Measurements from ENCODE around the gene PLIN5. TPM values are rescaled to one million over a fixed set of nuclear protein-coding genes. Genes with fewer than 3 reads are reported as not detected.
A peak's percentile ranks its signal among the peaks of the same experiment; 100 is the strongest.

Gene PLIN5
- total and polyA plus RNA-seq, 2 of the 8 experiments (the other 6 are each of a cell fraction or from before 2014, with no cell fraction given): 2.0 to 2.5 TPM

- H3K36me3 ChIP-seq (ENCODE audit: control insufficient read depth in 2 of 4, insufficient read depth in 4 of 4, low read length in 3 of 4): no peaks in the 10 kb centered on the region
- H3K79me2 ChIP-seq (ENCODE audit: control insufficient read depth in 1 of 2, insufficient read depth in 2 of 2, low read length in 2 of 2): no peaks in the 10 kb centered on the region
- 90% methylated on average over 15 of the region's 15 CpGs; no CpG with 5 or more reads in 1 of the 2 experiments for WGBS, 2 experiments (ENCODE audit: extremely low coverage in 1 of 2, insufficient coverage in 1 of 2, insufficient read length in 1 of 2, insufficient replicate concordance in 2 of 2, low coverage in 1 of 2, low lambda C conversion rate in 2 of 2, missing lambda C conversion rate in 1 of 2)
- no peak overlapping the region for H3K4me2 ChIP-seq (ENCODE audit: insufficient read depth in 1 of 2, low read depth in 2 of 2, low read length in 2 of 2)
- H3K18ac ChIP-seq (ENCODE audit: extremely low read depth, low read length): no peak overlapping the region
- H2BK15ac ChIP-seq (ENCODE audit: low read length): no peak overlapping the region
- no peak overlapping the region for H3K14ac ChIP-seq (ENCODE audit: insufficient read length)
- no peak overlapping the region for H3K27ac ChIP-seq (ENCODE audit: low read depth, low read length)
- H3K23ac ChIP-seq (ENCODE audit: insufficient read length): no peak overlapping the region
- no peaks in the 10 kb centered on the region for H3K4me1 ChIP-seq (replicated peaks in 1 of 4; ENCODE audit: control insufficient read depth in 3 of 4, insufficient read depth in 4 of 4, low read length in 3 of 4)
- H2AK5ac ChIP-seq (ENCODE audit: low read depth, low read length): no peak overlapping the region; the same call in 1 of the 2 replicates
- no peak overlapping the region for H3K9ac ChIP-seq (replicated peaks in 1 of 4; ENCODE audit: extremely low read depth in 1 of 4, low read depth in 3 of 4, low read length in 3 of 4)
- TF ChIP-seq KDM1A (IDR thresholded peaks at IDR 0.05; ENCODE audit: borderline replicate concordance, low read length) (peak; percentile 45; the same call in 1 of the 2 replicates), RXRA (IDR thresholded peaks at IDR 0.05; ENCODE audit: insufficient read depth, low read depth, low read length) (no peak), BACH1 (IDR thresholded peaks at IDR 0.05; ENCODE audit: low read length) (no peak), MAFK (IDR thresholded peaks at IDR 0.05; ENCODE audit: low read depth, low read length) (no peak)
- no peak overlapping the region for H2BK5ac ChIP-seq (ENCODE audit: low read depth, low read length)
- peaks cover 0 to 6% (median 4%) of the 10 kb centered on the region in 4 experiments; a peak in 4 of 7 replicates for H3K27me3 ChIP-seq (replicated peaks in 1 of 4; ENCODE audit: control insufficient read depth in 3 of 4, extremely low read depth in 1 of 4, insufficient read depth in 3 of 4, low read length in 3 of 4)
- no peak overlapping the region for H3K4me3 ChIP-seq (ENCODE audit: extremely low read depth in 1 of 4, insufficient read depth in 2 of 4, low read depth in 3 of 4, low read length in 4 of 4)
- H2AFZ ChIP-seq (ENCODE audit: low read length): no peak overlapping the region
- no peak overlapping the region for H4K91ac ChIP-seq (replicated peaks; ENCODE audit: insufficient read length, low read length)
- no peaks in the 10 kb centered on the region for H3K79me1 ChIP-seq (ENCODE audit: low read depth, low read length)
- no peak overlapping the region for H2BK20ac ChIP-seq (ENCODE audit: low read length)
- H3K4ac ChIP-seq (replicated peaks; ENCODE audit: insufficient read length, low read depth, low read length): no peak overlapping the region
- no peak overlapping the region for H4K8ac ChIP-seq (ENCODE audit: extremely low read depth, insufficient read depth, low read length)
- ChIA-PET CTCF (ENCODE audit: partially characterized antibody) (interaction anchor here (0.6 to 8.4 kb wide), 6 partner anchors 13 to 108 kb away, joined by 3 to 62 read pairs (median 3); partner anchors contain the start of gene PLIN4), POLR2A (ENCODE audit: partially characterized antibody) (interaction anchor here (1.5 kb wide), 1 partner anchor 11 kb away, joined by 6 read pairs; the partner anchor contains the start of gene PLIN4)
- H4K5ac ChIP-seq (ENCODE audit: insufficient read length, low read depth, low read length): no peak overlapping the region
- no peaks in the 10 kb centered on the region for H3K23me2 ChIP-seq (ENCODE audit: low read depth, low read length)
- no peaks in the 10 kb centered on the region for H3K9me3 ChIP-seq (ENCODE audit: insufficient read depth in 2 of 2, low read depth in 1 of 2, low read length in 1 of 2)
- DNase-seq (ENCODE audit: low read depth in 1 of 2, low spot score in 2 of 2) (no peak), FAIRE-seq (no peak)
- no peak overlapping the region for H3K56ac ChIP-seq (replicated peaks; ENCODE audit: insufficient read length, low read depth, low read length)
- no peaks in the 10 kb centered on the region for H4K20me1 ChIP-seq (replicated peaks in 1 of 2; ENCODE audit: control insufficient read depth in 1 of 2, insufficient read depth in 2 of 2, low read length in 2 of 2)
- H2BK12ac ChIP-seq (ENCODE audit: low read depth, low read length): no peak overlapping the region
- H2BK120ac ChIP-seq (replicated peaks; ENCODE audit: low read depth, low read length): no peak overlapping the region
These were observed 6.2 kb downstream of the PLIN5 start for GRCh38 chr19:4528843-4529242.
